HFFc6 (cell line): Measurements from ENCODE around the gene XRN2. TPM values are rescaled to one million over a fixed set of nuclear protein-coding genes. Genes with fewer than 3 reads are reported as not detected.

Experiments
- DNase-seq: peaks from one replicate; pipeline ENCODE4 v3.0.0-alpha.2; 2018
- H3K27ac Mint-ChIP-seq: 2 replicates; pipeline ENCODE4 v1.8.0; 2020; ENCODE audit warnings: mild to moderate bottlenecking, mixed read lengths
- H3K27me3 Mint-ChIP-seq: 2 replicates; pipeline ENCODE4 v1.8.0; 2021; ENCODE audit warnings: mild to moderate bottlenecking, moderate library complexity, mixed read lengths; ENCODE audit not compliant: insufficient read depth
- H3K36me3 Mint-ChIP-seq: 2 replicates; pipeline ENCODE4 v1.8.0; 2021; ENCODE audit warnings: low read depth, mixed read lengths
- H3K4me1 Mint-ChIP-seq: 2 replicates; pipeline ENCODE4 v1.8.0; 2020; ENCODE audit warnings: low read depth, mixed read lengths
- H3K4me3 Mint-ChIP-seq: 2 replicates; pipeline ENCODE4 v1.8.0; 2020; ENCODE audit warnings: mild to moderate bottlenecking, moderate library complexity, mixed read lengths
- H3K9me3 Mint-ChIP-seq: 2 replicates; pipeline ENCODE4 v1.8.0; 2020; ENCODE audit warnings: mild to moderate bottlenecking, mixed read lengths
- CTCF ChIP-seq: fragments of 200-600 bp; sonication (generic); IDR thresholded peaks from 2 replicates; pipeline ENCODE4 v1.5.0; 2021; ENCODE audit warnings: antibody characterized with exemption, mild to moderate bottlenecking
- total RNA-seq, 6 experiments: library from RNA; stranded (reverse); fragmentation: NEBNext Ultra II Directional; extraction: Animal tissue kit (Norgen Biotek cat#: 25700); gene quantifications; 2 replicates in 1 of 6; 3 replicates in 5 of 6; pipeline ENCODE4 v1.2.3, GENCODE V29; 2021

The XRN2 gene
- total RNA-seq, 6 experiments from 2014 or later, result 53.3 to 66.1 (median 60.3) TPM

GRCh38 chr20:21286775-21287174 is 16.4 kb upstream of the XRN2 start:
- TF ChIP-seq CTCF, result no peak
- Mint-ChIP-seq H3K27ac (no peak overlapping the region), H3K9me3 (no peaks in the 10 kb centered on the region), H3K27me3 (peaks cover 7% of the 10 kb centered on the region), H3K36me3 (no peaks in the 10 kb centered on the region), H3K4me3 (no peak overlapping the region), H3K4me1 (peaks cover 25% of the 10 kb centered on the region)
- DNase-seq, result no peak

- Mint-ChIP-seq H3K27me3 (peaks cover 6% of the 10 kb centered on the region), H3K4me3 (no peak overlapping the region), H3K27ac (no peak overlapping the region), H3K4me1 (peaks cover 25% of the 10 kb centered on the region), H3K9me3 (no peaks in the 10 kb centered on the region), H3K36me3 (no peaks in the 10 kb centered on the region)
- TF ChIP-seq CTCF, result no peak
- no peak for DNase-seq
Measured at GRCh38 chr20:21288587-21289370, 14.4 kb upstream of the XRN2 start.

GRCh38 chr20:21289651-21290050 is 13.5 kb upstream of the XRN2 start:
- H3K27me3 Mint-ChIP-seq, result peaks cover 6% of the 10 kb centered on the region
- TF ChIP-seq CTCF, result no peak
- DNase-seq, result no peak
- no peak overlapping the region for H3K4me3 Mint-ChIP-seq
- peaks cover 25% of the 10 kb centered on the region for H3K4me1 Mint-ChIP-seq
- H3K9me3 Mint-ChIP-seq, result no peaks in the 10 kb centered on the region
- H3K27ac Mint-ChIP-seq, result no peak overlapping the region
- no peaks in the 10 kb centered on the region for H3K36me3 Mint-ChIP-seq

GRCh38 chr20:21291026-21291425 is 12.1 kb upstream of the XRN2 start:
- Mint-ChIP-seq H3K4me3 (no peak overlapping the region), H3K9me3 (no peaks in the 10 kb centered on the region), H3K36me3 (no peaks in the 10 kb centered on the region), H3K4me1 (peaks cover 25% of the 10 kb centered on the region), H3K27ac (no peak overlapping the region), H3K27me3 (peaks cover 6% of the 10 kb centered on the region)
- DNase-seq, result peak; percentile 23
- no peak for TF ChIP-seq CTCF

GRCh38 chr20:21294755-21295154 is 8.4 kb upstream of the XRN2 start:
- DNase-seq, result no peak
- Mint-ChIP-seq H3K9me3 (no peaks in the 10 kb centered on the region), H3K4me3 (no peak overlapping the region), H3K27ac (no peak overlapping the region), H3K27me3 (peaks cover 2% of the 10 kb centered on the region), H3K36me3 (no peaks in the 10 kb centered on the region), H3K4me1 (peaks cover 15% of the 10 kb centered on the region)
- TF ChIP-seq CTCF, result no peak
